ENCODE data around the gene OR2T4.

GRCh38 chr1:248324468-248324867 is 37.0 kb upstream of the OR2T4 start, which contains the start of gene OR2M7:
- TF ChIP-seq, protein P1, sequence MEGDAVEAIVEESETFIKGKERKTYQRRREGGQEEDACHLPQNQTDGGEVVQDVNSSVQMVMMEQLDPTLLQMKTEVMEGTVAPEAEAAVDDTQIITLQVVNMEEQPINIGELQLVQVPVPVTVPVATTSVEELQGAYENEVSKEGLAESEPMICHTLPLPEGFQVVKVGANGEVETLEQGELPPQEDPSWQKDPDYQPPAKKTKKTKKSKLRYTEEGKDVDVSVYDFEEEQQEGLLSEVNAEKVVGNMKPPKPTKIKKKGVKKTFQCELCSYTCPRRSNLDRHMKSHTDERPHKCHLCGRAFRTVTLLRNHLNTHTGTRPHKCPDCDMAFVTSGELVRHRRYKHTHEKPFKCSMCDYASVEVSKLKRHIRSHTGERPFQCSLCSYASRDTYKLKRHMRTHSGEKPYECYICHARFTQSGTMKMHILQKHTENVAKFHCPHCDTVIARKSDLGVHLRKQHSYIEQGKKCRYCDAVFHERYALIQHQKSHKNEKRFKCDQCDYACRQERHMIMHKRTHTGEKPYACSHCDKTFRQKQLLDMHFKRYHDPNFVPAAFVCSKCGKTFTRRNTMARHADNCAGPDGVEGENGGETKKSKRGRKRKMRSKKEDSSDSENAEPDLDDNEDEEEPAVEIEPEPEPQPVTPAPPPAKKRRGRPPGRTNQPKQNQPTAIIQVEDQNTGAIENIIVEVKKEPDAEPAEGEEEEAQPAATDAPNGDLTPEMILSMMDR (conservative IDR thresholded peaks at IDR 0.05; ENCODE audit: low read length) = no peak
- no peak for TF ChIP-seq EZH2phosphoT487 (IDR thresholded peaks at IDR 0.05; ENCODE audit: borderline replicate concordance, low read depth, low read length)

Data from OCI-LY7 (cell line).